B cell (primary cell): Measurements from ENCODE around the gene GATAD2B. TPM values are rescaled to one million over a fixed set of nuclear protein-coding genes. Genes with fewer than 3 reads are reported as not detected.
"Not testable (repeated sequence)": the region's sequence is repeated elsewhere in the genome, so short reads cannot be mapped to it uniquely, and the experiment has no call there.

Experiments
- ATAC-seq: fragments of 200-7000 bp; cut with Tn5 transposase; one replicate; pipeline ENCODE4 v1.10.0; 2021; ENCODE audit warnings: low read depth, mild to moderate bottlenecking, moderate number of reproducible peaks, moderate library complexity
- CTCF ChIA-PET: fragments of 350-600 bp; sonication (Branson Sonifier 250); formaldehyde crosslinking; loops from one replicate; lab custom pipeline; 2021; ENCODE audit warnings: antibody characterized with exemption, inconsistent platforms; lab: Charles Lee
- POLR2A ChIA-PET: fragments of 350-600 bp; sonication (Branson Sonifier 250); formaldehyde crosslinking; loops from one replicate; lab custom pipeline; 2021; ENCODE audit warnings: antibody characterized with exemption; lab: Charles Lee
- DNase-seq: peaks from one replicate; pipeline ENCODE4 v3.0.0; 2013
- H2AFZ ChIP-seq: 2 replicates; pipeline ENCODE4 v1.6.1; 2012; ENCODE audit warnings: mild to moderate bottlenecking, low read depth, low read length; ENCODE audit not compliant: insufficient read depth, poor library complexity, severe bottlenecking
- H3K27ac ChIP-seq, 2 donors: 1 replicate in 1 of 2; 2 replicates in 1 of 2; pipeline ENCODE4 v1.5.1; 2012 to 2013; ENCODE audit warnings: low read length in 2 of 2, mild to moderate bottlenecking in 2 of 2, moderate library complexity in 1 of 2
- H3K27me3 ChIP-seq, 4 experiments: fragments of 200-600 bp in 1 of 4; sonication (generic) in 1 of 4; replicated peaks in 1 of 4; 1 replicate in 2 of 4; 2 replicates in 2 of 4; pipeline versions ENCODE4 v1.6.1 to v1.7.0; 2013 to 2016; ENCODE audit warnings: low read length in 3 of 4, mild to moderate bottlenecking in 2 of 4, mixed read lengths in 1 of 4, moderate library complexity in 1 of 4; ENCODE audit not compliant: insufficient read depth in 4 of 4, control insufficient read depth in 3 of 4; ENCODE audit errors: control extremely low read depth in 1 of 4
- H3K36me3 ChIP-seq, 2 experiments: replicated peaks in 1 of 2; 1 replicate in 1 of 2; 2 replicates in 1 of 2; pipeline versions ENCODE4 v1.6.1 to v1.7.1; 2013; ENCODE audit warnings: low read length in 1 of 2; ENCODE audit not compliant: insufficient read depth in 2 of 2, control insufficient read depth in 1 of 2; ENCODE audit errors: control extremely low read depth in 1 of 2, extremely low read depth in 1 of 2
- H3K4me1 ChIP-seq, 2 donors: fragments of 200-600 bp in 1 of 2; sonication (generic) in 1 of 2; 1 replicate in 1 of 2; 2 replicates in 1 of 2; pipeline versions ENCODE4 v1.5.1 to v1.6.1; 2013 to 2017; ENCODE audit warnings: low read length in 2 of 2; ENCODE audit not compliant: control insufficient read depth in 2 of 2, insufficient read depth in 2 of 2
- H3K4me2 ChIP-seq: replicated peaks from 2 replicates; pipeline ENCODE3; 2012; ENCODE audit warnings: mild to moderate bottlenecking, low read depth, low read length; ENCODE audit not compliant: poor library complexity, severe bottlenecking
- H3K4me3 ChIP-seq, 5 experiments: fragments of 200-600 bp in 1 of 5; sonication (generic) in 1 of 5; 1 replicate in 3 of 5; 2 replicates in 2 of 5; pipeline versions ENCODE4 v1.5.1 to v1.7.0; 2011 to 2016; ENCODE audit warnings: low read length in 4 of 5, mild to moderate bottlenecking in 4 of 5, low read depth in 2 of 5, control low read depth in 1 of 5, moderate library complexity in 1 of 5; ENCODE audit not compliant: insufficient read depth in 1 of 5; ENCODE audit errors: control extremely low read depth in 1 of 5, extremely low read depth in 1 of 5
- H3K79me2 ChIP-seq: fragments of 200-600 bp; sonication (generic); one replicate; pipeline ENCODE4 v1.6.0; 2016; ENCODE audit warnings: low read length; ENCODE audit not compliant: control insufficient read depth, insufficient read depth
- H3K9ac ChIP-seq: fragments of 200-600 bp; sonication (generic); 2 replicates; pipeline ENCODE4 v1.6.1; 2017; ENCODE audit warnings: mild to moderate bottlenecking, low read length, moderate library complexity
- H3K9me3 ChIP-seq, 3 donors: one replicate each; pipeline versions ENCODE4 v1.6.1 to v1.7.1; 2013; ENCODE audit warnings: low read length in 2 of 3; ENCODE audit not compliant: control insufficient read depth in 2 of 3, insufficient read depth in 1 of 3; ENCODE audit errors: control extremely low read depth in 1 of 3
- H4K20me1 ChIP-seq: 2 replicates; pipeline ENCODE4 v1.6.0; 2012; ENCODE audit warnings: mild to moderate bottlenecking, low read length; ENCODE audit not compliant: insufficient read depth, control insufficient read depth, poor library complexity, severe bottlenecking
- H3K27ac Mint-ChIP-seq: one replicate; pipeline ENCODE4 v1.8.0; 2021; ENCODE audit warnings: mixed read lengths
- H3K27me3 Mint-ChIP-seq: one replicate; pipeline ENCODE4 v1.8.0; 2021; ENCODE audit warnings: mixed read lengths
- H3K4me1 Mint-ChIP-seq: one replicate; pipeline ENCODE4 v1.8.0; 2021; ENCODE audit warnings: mixed read lengths
- H3K4me3 Mint-ChIP-seq: one replicate; pipeline ENCODE4 v1.8.0; 2021; ENCODE audit warnings: mixed read lengths
- H3K9me3 Mint-ChIP-seq: one replicate; pipeline ENCODE4 v1.8.0; 2022; ENCODE audit warnings: mixed read lengths; ENCODE audit not compliant: insufficient read depth
- EZH2 ChIP-seq: IDR thresholded peaks from 2 replicates; pipeline ENCODE4 v1.6.1; 2012; ENCODE audit warnings: borderline replicate concordance, low read depth, mild to moderate bottlenecking, moderate library complexity, low read length; ENCODE audit not compliant: insufficient read depth, poor library complexity, severe bottlenecking
- WGBS: methylation state at CpG from one replicate; pipeline ENCODE4 v1.1.5; 2013; ENCODE audit warnings: missing lambda C conversion rate; ENCODE audit not compliant: insufficient coverage; 5-methylcytosine and 5-hydroxymethylcytosine counted together
- intact Hi-C: fragments of 100-400 bp; cut with micrococcal nuclease; formaldehyde crosslinking; loops from one replicate; pipeline ENCODE4 v1.10.0; 2022
- polyA plus RNA-seq: library from polyadenylated mRNA; depleted of rRNA; stranded (reverse); fragments of >200 nt; gene quantifications from 2 replicates; pipeline ENCODE4 v1.2.3, GENCODE V29; 2012
- total RNA-seq, 2 donors: library from RNA; stranded (reverse); fragments of 120-200 nt in 1 of 2; gene quantifications; 1 replicate in 1 of 2; 2 replicates in 1 of 2; pipeline versions ENCODE4 v1.2.3 to v1.2.4, GENCODE V29; 2013 to 2022
- TF ChIP-seq, protein P1 (sequence below): fragments of 200-600 bp; IDR thresholded peaks from one replicate; pipeline ENCODE4 v1.8.0; 2022; ENCODE audit warnings: antibody characterized with exemption, mild to moderate bottlenecking

GATAD2B gene
- total and polyA plus RNA-seq, 2 donors (not counting 1 experiment from before 2014, with no cell fraction given) = 16.7 to 105 TPM

DNA sequence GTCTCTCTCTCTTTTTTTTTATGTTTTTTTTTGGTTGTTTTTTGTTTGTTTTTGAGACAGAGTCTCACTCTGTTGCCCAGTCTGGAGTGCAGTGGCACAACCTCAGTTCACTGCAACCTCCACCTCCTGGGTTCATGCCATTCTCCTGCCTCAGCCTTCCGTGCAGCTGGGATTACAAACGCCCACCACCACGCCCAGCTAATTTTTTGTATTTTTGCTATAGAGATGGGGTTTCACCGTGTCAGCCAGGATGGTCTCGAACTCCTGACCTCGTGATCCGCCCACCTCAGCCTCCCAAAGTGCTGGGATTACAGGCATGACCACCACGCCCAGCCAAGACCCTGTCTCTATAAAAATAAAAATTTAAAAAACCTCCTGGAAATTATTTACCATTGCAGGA is 88.8 kb downstream of the GATAD2B start:
- H3K4me3 ChIP-seq, H3K27ac Mint-ChIP-seq, H3K9ac ChIP-seq, DNase-seq, intact Hi-C loops, POLR2A ChIA-PET, H3K27ac ChIP-seq, H3K27me3 Mint-ChIP-seq, H3K4me2 ChIP-seq, H3K36me3 ChIP-seq, H3K4me1 ChIP-seq, H2AFZ ChIP-seq, ATAC-seq, H3K4me3 Mint-ChIP-seq, H3K9me3 Mint-ChIP-seq, H3K9me3 ChIP-seq, H3K27me3 ChIP-seq: not testable (repeated sequence)
- Histone ChIP-seq H3K79me2 (peaks cover 85% of the 10 kb centered on the region), H4K20me1 (peaks cover 15% of the 10 kb centered on the region)
- CTCF ChIA-PET = interaction anchor here (2.6 kb wide), 1 partner anchor 153 kb away, joined by 10 read pairs; the partner anchor contains the start of gene RAB13
- peaks cover 18% of the 10 kb centered on the region for H3K4me1 Mint-ChIP-seq
- WGBS = no CpG with 5 or more reads among the region's 8 CpGs

DNA sequence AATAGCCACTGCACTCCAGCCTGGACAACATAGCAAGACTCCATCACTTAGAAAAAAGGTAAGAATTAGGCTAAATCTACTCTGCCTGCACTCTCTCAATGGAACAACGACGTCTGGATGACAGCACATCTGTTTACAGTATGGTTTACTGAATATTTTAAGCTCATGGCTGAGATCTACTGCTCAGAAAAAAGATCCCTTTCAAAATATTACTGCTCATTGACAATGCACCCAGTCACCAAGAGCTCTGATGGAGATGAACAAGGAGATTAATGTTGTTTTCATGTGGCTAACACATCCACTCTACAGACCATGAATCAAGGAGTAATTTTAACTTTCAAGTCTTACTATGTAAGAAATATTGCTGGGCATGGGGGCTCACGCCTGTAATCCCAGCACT is 89.6 kb downstream of the GATAD2B start:
- no peak overlapping the region for H3K4me3 ChIP-seq
- peaks cover 0 to 8% of the 10 kb centered on the region in 2 experiments for H3K36me3 ChIP-seq
- H3K27ac Mint-ChIP-seq = no peak overlapping the region
- TF ChIP-seq EZH2 = no peak
- TF ChIP-seq, protein P1, sequence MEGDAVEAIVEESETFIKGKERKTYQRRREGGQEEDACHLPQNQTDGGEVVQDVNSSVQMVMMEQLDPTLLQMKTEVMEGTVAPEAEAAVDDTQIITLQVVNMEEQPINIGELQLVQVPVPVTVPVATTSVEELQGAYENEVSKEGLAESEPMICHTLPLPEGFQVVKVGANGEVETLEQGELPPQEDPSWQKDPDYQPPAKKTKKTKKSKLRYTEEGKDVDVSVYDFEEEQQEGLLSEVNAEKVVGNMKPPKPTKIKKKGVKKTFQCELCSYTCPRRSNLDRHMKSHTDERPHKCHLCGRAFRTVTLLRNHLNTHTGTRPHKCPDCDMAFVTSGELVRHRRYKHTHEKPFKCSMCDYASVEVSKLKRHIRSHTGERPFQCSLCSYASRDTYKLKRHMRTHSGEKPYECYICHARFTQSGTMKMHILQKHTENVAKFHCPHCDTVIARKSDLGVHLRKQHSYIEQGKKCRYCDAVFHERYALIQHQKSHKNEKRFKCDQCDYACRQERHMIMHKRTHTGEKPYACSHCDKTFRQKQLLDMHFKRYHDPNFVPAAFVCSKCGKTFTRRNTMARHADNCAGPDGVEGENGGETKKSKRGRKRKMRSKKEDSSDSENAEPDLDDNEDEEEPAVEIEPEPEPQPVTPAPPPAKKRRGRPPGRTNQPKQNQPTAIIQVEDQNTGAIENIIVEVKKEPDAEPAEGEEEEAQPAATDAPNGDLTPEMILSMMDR = no peak
- DNase-seq (no peak), ATAC-seq (no peak)
- intact Hi-C loops = no loop called here
- H3K9me3 Mint-ChIP-seq = no peaks in the 10 kb centered on the region
- no peaks in the 10 kb centered on the region for H3K9me3 ChIP-seq
- H4K20me1 ChIP-seq = peaks cover 17% of the 10 kb centered on the region
- H3K27me3 ChIP-seq = no peaks in the 10 kb centered on the region
- H3K27ac ChIP-seq = no peak overlapping the region
- CTCF ChIA-PET = interaction anchor here (2.6 kb wide), 1 partner anchor 154 kb away, joined by 10 read pairs; the partner anchor contains the start of gene RAB13
- WGBS = no CpG with 5 or more reads among the region's 3 CpGs
- H3K4me1 ChIP-seq = no peaks in the 10 kb centered on the region
- no peak overlapping the region for H2AFZ ChIP-seq
- no peak overlapping the region for H3K4me2 ChIP-seq
- H3K9ac ChIP-seq = no peak overlapping the region
- peaks cover 80% of the 10 kb centered on the region for H3K79me2 ChIP-seq
- no peak overlapping the region for H3K4me3 Mint-ChIP-seq
- peaks cover 15% of the 10 kb centered on the region for H3K4me1 Mint-ChIP-seq
- POLR2A ChIA-PET = no interaction called here
- no peaks in the 10 kb centered on the region for H3K27me3 Mint-ChIP-seq
